ENCODE measurements around the gene IL17B.
A peak's percentile ranks its signal among the peaks of the same experiment; 100 is the strongest.
"Not testable (repeated sequence)": the region's sequence is repeated elsewhere in the genome, so short reads cannot be mapped to it uniquely, and the experiment has no call there.

The IL17B gene

DNA sequence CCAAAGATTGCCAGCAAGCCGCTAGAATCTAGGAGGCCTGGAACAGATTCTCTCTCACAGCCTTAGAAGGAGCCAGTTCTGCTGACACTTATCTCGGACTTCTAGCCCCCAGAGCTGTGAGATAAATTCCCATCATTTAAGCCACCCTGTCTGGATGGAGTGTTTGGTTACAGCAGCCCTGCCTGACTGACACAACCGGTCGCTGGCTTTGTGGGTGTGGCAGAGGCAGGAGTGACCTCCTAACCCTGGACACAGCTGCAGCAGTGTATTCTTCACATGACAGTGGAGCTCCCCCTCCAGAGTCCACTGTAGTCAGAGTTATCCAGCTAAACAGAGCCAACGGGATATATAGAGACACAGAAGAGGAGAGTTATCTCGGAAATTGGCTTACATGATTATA lies 21.2 kb upstream of the IL17B start:
- no peak for DNase-seq (ENCODE audit: low read depth)

DNA sequence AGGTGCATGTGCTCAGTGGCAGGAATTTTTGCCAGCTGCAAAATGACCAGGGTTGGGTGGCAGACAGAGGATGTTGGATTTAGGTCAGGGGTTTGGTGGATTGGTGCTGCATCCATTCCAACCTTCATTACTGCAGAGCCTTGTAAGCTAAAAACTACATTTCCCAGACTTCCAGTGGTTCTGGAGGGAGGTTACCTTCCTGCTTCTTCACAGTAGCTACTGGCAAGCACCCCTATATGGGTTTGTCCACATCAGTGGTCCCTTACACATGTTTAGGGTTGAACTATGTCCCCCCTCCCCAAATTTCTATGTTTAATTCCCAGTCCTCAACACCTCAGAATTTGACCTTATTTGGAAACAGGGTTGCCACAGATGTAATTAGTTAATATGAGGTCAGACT lies 20.7 kb upstream of the IL17B start:
- DNase-seq (ENCODE audit: low read depth), result no peak

DNA sequence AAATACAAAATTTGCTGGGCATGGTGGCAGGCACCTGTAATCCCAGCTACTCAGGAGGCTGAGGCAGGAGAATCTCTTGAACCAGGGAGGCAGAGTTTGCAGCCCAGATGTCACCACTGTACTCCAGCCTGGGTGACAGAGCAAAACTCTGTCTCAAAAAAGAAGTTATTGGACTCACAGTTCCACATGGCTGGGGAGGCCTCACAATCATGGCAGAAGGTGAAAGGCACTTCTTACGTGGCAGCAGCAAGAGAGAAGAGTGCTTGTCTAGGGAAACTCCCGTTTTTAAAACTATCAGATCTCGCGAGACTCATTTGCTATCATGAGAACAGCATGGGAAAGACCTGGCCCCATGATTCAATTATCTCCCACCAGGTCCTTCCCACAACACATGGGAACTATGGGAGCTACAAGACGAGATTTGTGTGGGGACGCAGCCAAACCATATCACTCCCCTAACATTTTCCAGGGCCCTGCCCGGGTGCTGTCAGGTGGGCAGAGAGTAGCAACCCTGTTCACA lies 19.7 kb upstream of the IL17B start:
- not testable (repeated sequence) for DNase-seq (ENCODE audit: low read depth)

DNA sequence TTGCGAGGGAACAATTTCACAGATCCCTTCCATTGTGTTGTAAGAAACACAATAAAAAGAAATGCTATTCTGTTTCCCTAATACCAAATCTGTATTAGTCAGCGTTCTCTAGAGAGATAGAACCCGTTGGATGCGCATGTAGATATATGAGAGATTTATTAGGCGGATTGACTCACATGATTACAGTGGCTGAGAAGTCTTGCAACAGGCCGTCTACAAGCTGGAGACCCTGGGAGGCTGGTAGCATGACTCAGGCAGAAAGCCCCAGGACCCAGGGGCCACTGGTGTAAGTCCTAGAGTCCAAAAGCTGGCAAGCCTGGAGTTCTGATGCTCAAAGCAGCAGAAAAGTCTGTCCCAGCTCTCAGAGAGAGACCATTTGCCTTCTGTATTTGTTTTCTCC lies 18.4 kb upstream of the IL17B start:
- no peak for DNase-seq (ENCODE audit: low read depth)

DNA sequence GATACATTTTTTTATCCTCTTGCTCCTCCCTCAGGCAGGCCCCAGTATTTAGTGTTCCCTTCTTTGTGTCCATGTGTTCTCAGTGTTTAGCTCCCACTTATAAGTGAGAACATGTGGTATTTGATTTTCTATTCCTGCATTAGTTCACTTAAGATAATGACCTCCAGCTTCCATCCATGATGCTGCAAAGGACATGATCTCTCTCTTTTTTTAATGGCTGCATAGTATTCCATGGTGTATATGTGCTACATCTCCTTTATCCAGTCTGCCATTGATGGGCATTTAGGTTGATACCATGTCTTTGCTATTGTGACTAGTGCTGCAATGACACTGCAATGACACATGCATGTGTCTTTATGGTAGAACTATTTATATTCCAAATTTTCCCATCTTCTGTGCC lies 15.9 kb upstream of the IL17B start:
- DNase-seq (ENCODE audit: low read depth), result not testable (repeated sequence)

DNA sequence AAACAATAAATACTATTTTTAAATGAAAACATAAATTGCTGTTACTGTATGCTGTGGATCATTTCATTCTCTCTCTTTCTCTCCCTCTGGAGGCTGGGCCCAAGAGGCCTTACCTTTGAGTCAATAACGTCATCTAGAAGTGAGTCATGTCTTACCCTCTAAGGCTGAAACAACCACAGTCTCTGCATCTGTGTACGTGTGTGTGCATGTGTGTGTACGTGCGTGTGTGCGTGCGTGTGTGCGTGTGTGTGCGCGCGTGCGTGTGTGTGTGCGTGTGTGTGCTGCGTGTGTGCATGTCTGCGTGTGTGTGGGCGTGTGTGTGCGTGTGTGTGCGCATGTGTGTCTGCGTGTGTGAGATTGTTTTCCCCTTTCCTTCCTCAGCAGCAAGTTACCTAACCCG lies 13.6 kb upstream of the IL17B start:
- no peak for DNase-seq (ENCODE audit: low read depth)

DNA sequence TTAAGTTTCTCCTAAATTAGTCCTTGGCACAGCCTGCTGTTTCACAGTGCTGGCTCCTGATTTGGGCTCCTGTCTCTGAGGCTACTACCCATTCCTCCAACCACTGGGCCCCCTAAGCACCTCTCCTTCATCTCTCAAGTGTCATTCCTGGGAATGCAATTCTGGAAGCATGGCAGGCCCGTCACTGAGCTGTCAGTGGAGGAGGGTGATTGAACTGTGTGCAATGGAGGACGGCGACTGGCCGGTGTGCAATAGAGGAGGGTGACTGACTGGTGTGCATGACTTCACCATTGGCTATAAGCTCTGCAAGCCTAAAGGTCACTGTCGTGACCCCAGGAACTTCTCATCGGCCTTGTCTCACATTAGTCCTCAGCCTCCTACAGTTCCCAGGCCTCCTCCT lies 12.4 kb upstream of the IL17B start:
- no peak for DNase-seq (ENCODE audit: low read depth)

DNA sequence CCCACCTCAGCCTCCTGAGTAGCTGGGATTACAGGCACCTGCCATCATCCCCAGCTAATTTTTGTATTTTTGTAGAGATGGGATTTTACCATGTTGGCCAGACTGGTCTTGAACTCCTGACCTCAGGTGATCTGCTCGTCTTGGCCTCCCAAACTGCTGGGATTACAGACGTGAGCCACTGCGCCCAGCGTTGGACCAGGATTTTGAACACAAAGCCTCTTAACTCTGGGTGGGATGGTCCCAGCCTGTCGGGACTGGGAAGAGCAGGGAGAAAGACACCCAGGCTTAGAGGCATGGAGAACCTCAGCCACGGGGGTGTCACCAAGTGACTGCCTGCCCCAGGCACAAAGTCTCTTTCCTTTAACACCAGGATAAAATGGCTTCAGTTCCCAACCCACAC lies 12.0 kb upstream of the IL17B start:
- not testable (repeated sequence) for DNase-seq (ENCODE audit: low read depth)

DNA sequence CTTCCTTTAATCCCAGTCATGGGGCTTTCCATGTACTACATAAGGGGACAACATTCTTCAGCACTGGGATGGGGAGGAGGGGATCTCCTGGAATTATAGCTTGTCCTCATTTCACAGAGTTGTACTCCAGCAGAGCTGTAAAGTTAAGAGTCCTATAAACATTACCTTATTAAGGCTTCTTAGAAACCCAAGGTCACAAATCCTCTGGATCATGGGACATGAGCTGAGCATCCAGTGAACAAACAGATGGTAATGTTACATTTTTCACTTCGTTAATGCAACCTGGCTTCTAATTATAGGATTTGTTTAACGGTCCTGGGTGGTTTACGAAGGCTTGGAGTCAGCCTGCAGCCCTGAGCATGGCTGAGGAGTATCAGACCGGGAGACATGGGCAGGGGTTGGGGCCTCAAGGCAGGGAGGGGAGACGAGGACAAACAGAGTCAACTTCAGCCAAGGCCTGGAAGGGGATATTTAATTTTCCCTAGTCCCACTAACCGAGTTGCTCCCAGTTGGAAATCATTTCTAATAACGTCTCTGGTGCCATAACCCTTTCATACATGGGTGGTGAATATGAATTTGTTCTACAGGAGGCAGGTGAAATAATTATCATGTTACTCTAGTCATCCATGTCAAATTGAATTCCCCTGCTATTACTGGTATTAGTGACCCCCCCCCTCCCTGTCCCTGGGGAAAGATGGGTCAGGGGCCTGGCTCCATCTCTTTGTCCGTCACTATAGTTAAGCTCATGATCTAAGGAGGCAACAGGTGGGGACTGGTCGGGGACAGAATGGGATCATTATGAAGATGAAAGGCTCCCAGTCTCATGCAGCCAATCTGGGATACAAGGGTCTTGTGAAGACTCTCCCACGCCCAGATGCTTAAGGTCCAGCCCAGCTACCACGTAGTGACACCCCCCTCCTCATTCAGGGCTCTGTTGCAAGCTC lies 10.7 kb upstream of the IL17B start:
- no peak for DNase-seq (ENCODE audit: low read depth)

DNA sequence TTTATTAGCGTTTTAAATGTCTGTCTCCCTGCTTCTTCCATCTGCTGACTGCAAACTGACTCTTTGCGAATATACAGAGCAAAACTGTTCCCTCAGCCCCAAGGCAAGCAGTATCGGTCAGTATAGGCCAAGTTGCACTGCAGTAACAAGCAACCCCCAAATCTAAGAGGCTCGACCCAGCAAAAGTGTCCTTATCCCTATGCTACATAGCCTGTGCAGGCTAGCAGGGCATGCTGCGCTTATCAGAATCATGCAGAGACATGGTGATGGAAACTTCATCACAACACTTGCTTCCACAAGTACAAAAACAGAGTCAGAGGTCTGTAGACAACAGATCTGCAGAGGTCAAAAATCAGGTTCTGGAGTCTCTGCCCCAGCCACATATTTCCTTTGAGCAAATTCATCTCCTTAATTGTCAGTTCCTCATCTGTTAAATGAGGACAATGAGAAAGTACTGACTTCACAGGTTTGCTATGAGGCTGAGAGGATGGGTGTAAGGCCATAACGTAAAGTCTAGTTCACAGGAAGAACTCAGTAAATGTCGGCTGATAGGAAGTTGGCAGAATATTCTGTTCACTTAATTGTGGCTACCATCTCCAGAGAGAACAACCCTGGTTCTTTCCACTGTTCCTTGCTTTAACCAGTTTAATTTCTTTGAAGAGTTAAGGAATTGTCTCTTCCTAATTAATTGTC lies 9.6 kb upstream of the IL17B start:
- no peak for DNase-seq (ENCODE audit: low read depth)

DNA sequence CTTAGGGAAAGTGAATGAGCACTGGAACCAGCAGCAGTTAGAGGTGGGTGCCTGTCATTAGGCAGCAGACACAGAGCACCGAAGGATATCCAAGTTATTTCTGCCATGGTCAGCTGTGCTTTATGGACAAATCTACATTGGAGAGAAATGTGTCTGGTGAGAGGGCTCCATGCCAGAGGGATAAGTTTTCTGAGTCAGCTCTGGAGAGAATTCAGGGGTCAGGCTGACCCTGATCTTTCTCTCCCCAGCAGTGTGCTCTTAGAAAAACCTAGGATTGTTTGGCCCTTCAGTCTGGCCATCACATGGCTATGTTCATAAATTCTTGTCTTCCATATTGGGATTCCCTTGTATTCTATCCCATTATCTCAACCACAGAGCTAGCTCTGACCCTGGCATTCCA lies 8.9 kb upstream of the IL17B start:
- DNase-seq (ENCODE audit: low read depth), result no peak

DNA sequence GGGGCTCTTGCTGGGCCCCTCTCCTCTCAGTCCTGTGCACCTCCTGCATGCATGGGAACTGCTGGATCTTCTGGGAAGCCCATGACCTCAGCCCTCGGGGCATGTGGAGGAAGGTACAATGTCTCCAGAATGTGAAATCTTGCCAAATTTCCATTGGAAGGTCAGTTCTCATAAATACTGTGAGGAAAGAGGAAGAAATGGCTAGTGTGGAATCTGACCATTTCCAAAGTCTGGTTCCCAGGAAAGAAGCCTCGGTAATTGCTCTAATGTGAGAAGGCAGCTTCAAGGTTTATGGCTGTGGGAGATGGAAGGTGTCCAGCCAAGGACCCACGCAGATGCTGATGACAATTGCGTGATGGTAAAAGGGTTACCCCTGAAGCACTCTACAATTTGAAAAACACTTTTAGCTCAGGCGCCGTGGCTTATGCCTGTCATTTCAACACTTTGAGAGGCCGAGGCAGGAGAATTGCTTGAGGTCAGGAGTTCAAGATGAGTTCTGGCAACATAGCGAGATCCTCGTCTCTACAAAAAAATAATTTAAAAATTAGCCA lies 8.1 kb upstream of the IL17B start:
- DNase-seq (ENCODE audit: low read depth), result no peak

DNA sequence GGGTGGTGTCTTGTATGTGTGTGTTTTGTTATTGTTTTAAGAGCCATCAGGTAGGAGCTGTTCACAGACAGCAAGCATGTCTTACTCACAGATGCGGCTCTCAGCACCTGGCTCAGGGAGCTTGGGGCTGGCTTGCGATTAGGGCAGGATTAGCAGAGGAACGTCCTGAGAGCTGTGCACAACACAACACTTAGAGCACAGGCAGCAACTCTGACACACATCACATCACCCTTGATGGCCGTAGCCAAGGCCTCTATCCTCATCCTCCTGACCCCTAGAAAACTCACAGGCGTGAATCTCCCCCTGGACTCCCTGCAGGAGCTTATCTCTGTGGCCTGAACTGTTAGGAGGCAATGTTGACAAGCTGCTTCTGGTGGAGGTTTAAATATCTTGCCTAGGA lies 7.1 kb upstream of the IL17B start:
- DNase-seq (ENCODE audit: low read depth), result no peak

DNA sequence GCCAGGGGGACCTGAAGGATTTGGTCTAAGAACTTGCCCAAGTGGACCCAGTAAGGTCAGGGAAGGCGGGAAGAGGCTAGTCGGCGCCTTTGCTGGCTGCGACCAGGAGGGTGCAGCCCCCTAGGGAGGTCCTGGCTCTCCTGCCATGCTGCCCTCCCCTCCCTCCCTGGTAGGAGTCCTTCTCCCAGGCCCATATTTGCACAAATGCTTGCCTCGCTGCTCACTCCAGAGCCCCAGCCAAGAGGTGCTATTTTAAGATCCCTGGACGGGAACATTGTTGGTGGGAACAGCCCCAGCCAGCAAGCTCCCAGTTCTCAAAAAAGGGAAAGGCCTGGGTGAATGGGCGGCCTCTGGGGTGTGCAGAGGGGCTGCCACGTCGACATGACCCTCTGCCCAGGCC lies 4.3 kb upstream of the IL17B start:
- no peak for DNase-seq (ENCODE audit: low read depth)

DNA sequence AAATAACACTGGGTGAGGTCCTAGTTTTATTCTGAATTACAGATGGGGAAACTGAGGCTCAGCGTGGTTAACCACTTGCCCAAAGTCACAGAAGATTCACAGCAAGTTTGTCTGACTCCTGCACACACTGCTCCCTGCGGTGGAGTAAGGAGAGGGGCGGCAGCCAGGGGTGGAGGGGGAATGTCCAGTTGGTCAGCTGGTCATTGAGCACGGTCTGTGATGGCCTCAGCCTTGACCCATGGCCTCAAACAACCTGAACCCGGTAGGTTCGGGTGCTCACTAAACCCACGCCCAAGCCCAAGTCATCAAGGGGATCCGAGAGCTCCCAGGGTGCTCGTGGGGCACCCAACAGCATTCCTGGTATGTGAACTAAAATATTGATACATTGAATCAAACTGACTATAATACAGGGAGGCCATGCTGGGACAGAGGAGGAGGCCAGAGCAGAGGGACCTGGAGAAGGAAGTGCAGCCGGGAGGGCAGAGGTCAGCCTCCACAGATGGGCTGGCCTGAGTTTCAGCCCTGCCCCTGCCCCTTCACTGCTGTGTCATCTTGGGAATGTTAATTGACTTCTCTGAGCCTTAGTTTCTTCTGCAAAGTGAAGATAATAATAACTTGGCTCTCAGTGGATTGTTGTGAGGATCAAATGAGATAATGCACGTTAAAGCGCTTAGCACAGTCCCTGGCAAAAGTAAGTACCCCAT lies 3.6 kb upstream of the IL17B start:
- no peak for DNase-seq (ENCODE audit: low read depth)

DNA sequence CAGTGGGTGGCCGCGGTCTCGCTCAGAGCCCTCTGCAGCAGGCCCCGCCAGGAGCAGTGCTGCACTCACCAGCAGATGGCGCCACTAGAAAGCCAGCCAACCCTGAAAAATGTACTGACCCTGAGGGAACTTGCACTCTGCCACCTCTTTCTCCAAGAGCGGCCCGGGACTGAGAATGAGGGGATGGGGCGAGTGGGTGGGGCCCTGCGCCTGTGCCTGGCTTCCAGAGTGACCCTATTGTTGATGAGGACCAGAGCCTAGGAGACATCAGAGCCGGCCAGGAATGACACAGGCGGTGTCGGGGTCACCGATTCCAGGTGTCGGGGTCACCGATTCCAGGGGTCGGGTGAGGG lies 2.9 kb upstream of the IL17B start:
- peak; percentile 59 for DNase-seq (ENCODE audit: low read depth)

DNA sequence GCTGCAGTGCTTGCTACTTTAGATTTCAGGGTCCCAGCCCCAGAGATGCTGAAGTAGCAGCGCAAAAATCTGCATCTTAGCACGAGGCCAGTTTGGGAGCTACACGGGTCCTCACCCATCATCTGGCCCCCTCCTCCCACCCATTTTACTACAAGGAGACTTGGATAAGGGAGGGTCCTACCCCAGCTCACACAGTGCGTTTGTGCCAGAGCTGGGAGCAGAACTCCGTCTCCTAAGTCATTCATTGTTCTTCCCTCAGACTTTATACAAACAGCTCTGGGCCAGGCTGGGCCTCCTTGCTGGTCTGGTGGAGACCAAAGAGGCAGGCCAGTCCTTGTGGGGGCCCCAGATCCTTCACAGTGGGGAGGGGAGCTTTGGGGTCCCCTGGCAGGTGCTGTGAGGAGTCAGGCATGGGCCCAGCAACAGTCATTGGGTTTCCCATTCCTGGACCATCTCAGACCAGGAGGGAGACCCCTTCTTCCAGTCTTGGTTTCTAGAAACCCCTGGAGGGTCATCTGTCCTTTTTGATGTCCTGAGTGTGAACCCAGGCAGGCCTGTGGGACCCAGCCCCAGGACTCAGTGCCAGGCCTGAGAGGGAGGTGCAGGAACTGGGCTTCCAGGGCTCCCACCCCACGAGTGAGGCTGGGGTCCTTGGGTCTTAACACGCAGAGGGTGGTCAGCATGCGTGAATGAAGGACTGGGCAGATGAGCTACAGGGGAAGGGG lies 2.3 kb upstream of the IL17B start:
- no peak for DNase-seq (ENCODE audit: low read depth)

DNA sequence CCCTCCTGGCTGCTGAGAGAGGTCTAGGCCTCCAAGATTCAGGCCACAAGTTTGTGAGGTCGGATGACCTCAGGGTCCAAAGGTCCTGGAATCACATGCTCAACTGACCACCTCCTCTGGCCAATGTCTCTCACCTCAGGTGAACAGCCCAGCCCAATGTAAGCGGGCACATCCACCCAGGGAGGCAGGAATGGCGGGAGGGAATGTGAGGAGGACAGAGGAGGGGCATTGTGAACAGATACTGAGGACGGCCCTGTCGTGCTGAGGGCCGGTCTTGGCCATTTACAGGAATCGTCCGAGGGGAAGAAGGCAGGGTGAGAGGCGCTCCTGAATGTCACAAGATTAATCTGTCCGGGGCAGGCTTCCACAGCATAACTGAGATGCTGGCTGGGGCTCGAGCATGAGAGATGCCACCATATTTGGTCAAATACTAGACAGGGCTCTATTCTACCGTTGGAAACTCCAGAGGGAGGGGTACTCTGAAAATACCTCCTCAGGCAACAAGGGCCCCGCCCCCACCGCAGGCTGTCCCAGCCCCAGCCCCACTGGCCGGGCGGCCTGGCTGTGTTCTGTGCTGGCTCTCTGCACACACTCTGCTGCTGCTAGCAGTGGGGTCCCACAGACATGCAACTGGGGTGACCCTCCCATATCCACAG lies 1.5 kb upstream of the IL17B start:
- no peak for DNase-seq (ENCODE audit: low read depth)

DNA sequence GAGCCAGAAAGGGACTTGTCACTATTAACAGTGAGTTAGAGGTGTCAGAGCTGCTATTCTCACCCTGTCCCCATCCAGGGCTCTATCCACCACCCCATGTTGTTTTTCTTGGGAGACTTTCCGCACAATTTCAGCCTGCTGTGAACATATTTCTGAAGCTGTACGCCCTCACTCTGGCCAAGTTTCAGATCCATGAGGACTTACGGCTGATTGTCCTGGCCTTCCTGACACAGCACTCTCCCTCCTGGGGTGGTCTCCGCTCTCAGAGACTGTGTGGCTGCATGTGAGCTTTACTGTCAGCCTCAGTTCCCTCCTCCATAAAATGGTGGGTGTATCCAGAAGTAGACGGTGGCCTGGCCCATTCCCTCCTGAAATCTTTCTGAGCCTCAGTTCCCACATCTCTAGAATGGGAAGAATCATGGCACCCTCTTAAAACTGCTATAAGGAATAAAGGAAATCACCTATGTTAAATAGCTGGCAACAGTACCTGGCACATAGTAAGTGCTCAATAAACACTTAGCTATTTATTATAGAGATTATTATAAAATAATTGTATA lies 804 bp upstream of the IL17B start:
- DNase-seq (ENCODE audit: low read depth), result no peak

DNA sequence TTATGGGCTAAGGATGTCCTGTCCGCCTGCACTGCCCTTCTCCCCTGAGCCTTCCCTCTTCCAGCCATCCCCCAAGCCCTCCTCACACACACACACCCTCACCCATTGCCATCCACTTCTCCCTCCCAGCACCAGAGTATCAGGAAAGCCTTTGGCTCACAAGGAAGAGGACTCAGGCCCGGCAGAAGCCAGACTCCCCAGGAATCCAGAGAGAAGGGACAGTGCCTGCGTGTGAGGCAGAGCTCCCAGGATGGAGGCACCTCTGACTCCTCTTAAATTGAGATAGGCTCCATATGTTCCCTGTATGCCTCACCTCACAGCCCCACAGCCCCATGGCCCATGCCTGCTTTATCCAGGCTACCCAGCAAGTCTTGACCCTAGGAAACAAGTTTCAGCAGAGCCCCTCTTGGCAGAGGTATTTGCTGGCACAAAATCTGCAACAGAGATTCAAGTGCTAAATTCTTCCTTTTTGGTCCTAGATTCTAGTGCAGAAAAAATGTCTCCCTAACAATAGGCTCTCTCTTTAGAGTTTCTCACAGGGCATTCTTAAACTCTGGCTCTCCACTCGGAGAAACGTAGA lies 761 bp downstream of the IL17B start:
- DNase-seq (ENCODE audit: low read depth), result no peak

All from activated T-helper 9 cell treated with anti-CD3 and anti-CD28 coated beads, Interleukin-2, amount 50 U/mL, for 16 hours (primary cell).